GOT3 (cell line): ENCODE data around the gene SYNGR3.
"Not testable (repeated sequence)": the region's sequence is repeated elsewhere in the genome, so short reads cannot be mapped to it uniquely, and the experiment has no call there.

ENCODE experiments used
- DNase-seq: peaks from one replicate; lab custom pipeline; 2025; ENCODE audit warnings: mixed read lengths; lab: John Stamatoyannopoulos, UW

The SYNGR3 gene

DNA sequence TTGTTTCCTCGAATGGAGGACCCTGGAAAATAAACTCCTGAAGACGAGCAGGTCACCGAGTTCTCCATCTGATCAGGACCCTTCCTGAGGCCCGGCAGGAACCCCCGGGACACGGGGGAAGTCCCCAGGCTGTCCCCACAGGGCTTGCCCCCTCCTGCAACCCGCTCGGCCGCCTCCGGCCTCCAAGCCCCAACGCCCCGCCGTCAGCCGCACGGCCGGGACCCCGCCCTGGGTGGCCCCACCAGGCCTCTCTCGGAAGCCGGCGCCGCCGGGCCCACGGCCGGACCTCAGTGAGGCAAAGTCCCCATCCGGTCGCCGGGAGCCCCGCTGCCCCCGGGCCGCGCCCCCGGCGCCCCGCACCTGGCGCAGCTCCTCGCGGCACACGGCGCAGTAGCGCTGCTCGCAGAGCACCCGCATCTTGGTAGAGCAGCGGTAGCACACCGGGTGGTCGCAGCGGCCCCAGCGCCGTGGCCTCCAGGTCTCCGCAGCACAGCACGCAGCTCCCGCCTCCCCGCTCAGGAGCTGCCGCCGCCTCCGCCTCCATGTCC lies 19.5 kb downstream of the SYNGR3 start:
- no peak for DNase-seq

- DNase-seq = no peak
Measured at GRCh38 chr16:2009791-2010510, 20.2 kb downstream of the SYNGR3 start, which contains the start of gene ZNF598. Gene ZNF598, minus strand, starts transcription at chr16:2009821.

GRCh38 chr16:2011726-2012125 lies 22.0 kb downstream of the SYNGR3 start:
- DNase-seq = not testable (repeated sequence)

DNA sequence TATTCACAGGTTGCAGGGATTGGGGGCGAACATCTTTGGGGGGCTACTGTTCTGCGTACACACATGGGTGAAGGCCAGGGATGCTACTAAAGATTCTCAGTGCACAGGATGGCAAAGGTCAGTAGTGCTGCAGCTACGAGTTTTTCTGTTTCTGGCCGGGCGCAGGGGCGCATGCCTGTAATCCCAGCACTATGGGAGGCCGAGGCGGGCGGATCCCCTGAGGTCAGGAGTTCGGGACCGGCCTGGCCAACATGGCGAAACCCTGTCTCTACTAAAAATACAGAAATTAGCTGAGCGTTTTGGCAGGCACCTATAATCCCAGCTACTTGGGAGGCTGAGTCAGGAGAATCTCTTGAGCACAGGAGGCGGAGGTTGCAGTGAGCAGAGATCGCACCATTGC lies 23.8 kb downstream of the SYNGR3 start:
- DNase-seq = no peak

DNA sequence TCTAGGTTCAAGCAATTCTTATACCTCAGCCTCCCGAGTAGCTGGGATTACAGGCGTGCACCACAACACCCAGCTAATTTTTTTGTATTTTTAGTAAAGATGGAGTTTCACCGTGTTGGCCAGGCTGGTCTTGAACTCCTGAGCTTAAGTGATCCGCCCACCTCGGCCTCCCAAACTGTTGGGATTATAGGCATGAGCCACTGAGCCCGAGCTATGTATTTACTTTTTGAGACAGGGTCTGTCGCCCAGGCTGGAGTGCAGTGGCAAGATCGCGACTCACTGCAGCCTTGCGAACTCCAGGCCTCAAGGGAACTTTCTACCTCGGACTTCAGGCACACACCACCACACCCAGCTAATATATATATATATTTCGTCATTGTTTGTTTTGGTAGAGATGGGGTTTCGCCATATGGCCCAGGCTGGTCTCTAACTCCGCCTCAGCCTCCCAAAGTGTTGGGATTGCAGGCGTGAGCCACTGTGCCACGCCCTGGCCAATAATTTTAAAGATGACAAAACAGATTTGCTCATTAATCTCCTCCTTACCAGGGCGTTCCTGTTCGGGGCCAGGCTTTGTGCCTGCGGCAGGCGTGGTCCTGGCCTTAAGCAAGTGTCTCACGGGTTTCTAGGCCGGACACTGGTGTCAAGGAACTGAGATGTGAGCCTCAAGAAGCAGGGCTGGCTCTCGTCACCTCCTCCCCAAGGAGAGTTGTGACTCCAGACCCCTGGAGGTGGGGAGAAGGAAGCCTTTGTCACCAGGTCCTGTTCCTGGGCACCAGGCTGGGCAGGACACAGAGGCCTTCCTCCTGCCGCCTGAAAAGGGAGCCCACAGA lies 25.6 kb downstream of the SYNGR3 start:
- DNase-seq = no peak

DNA sequence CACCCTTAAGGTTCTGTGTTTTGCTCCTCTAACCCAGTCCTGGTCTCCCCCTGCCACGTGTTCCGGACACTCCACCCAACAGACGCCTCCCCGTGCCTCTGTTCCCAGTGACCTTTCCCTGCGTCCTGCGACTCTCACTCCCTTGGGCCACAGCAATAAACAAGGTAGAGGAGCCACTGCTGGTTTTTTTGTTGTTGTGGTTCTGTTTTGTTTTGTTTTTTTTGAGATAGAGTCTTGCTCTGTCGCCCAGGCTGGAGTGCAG lies 26.1 kb downstream of the SYNGR3 start:
- no peak for DNase-seq

DNA sequence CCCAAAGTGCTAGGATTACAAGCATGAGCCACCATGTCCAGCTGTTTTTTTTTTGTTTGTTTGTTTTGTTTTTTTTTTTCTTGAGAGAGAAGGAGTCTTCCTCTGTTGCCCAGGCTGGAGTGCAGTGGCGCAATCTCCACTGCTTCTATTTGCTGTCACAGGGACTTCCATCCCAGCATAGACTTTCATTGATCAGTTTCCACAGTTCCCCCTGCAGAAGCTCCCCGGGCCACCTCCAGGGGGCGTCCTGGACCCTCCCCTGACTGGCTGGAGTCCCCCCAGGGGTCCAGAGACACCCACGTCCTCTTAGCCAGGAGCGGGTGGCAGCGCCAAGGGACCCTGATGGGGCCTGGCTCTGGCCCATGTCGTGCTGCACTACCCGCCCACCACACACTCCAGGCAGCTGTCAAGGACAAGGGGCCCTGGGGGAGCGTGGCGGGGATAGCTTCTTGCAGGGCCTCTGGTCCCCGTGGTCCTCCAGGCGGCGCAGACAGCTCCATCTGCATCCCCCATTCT lies 26.7 kb downstream of the SYNGR3 start:
- DNase-seq = no peak

DNA sequence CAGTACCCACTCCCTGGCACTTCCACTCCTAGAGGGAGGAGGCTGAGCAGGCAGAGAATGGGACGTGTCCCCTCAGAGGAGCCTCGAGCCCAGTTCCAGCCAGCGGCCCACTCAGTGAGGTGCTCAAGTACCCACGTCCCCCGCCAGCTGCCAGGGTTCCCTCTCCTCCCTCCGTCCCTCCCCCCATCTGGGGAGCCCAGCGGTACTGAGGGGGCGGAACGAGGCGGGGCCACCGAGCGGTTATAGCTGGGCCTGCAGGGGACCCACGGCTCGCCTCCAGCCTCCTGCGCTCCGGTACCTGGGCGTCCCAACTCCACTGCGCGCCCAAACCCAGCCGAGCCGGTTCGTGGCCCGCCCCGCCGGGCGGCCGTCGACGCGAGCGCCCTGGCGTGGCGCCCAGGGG lies 29.7 kb downstream of the SYNGR3 start, which contains the start of gene NPW:
Gene NPW (plus strand): TSS at position 268 of the 403 bp plus-strand sequence.
- no peak for DNase-seq

DNA sequence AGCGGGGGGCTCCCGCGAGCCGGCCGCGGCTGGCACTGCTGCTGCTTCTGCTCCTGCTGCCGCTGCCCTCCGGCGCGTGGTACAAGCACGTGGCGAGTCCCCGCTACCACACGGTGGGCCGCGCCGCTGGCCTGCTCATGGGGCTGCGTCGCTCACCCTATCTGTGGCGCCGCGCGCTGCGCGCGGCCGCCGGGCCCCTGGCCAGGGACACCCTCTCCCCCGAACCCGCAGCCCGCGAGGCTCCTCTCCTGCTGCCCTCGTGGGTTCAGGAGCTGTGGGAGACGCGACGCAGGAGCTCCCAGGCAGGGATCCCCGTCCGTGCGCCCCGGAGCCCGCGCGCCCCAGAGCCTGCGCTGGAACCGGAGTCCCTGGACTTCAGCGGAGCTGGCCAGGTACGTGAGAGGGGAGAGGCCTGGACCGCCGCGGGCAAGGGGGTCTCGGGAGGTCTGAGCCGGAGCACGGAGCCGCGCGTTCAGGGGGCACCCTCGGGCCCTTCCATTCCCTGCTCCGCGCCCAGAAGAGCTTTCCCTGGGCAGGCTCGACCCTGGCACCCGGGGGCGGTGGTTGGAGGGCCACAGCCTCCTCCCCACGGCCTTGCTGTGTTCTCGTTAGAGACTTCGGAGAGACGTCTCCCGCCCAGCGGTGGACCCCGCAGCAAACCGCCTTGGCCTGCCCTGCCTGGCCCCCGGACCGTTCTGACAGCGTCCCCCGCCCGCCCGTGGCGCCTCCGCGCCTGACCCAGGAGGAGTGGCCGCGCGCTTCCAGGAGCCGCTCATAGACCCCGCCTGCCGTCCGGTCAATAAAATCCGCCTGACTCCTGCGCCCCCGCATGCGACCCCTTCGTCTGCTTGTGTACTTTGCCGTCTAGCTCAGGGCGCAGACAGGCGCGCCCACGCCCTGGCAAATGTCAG lies 30.4 kb downstream of the SYNGR3 start:
- no peak for DNase-seq

GRCh38 chr16:2022723-2023091 lies 32.9 kb downstream of the SYNGR3 start:
- DNase-seq = no peak

DNA sequence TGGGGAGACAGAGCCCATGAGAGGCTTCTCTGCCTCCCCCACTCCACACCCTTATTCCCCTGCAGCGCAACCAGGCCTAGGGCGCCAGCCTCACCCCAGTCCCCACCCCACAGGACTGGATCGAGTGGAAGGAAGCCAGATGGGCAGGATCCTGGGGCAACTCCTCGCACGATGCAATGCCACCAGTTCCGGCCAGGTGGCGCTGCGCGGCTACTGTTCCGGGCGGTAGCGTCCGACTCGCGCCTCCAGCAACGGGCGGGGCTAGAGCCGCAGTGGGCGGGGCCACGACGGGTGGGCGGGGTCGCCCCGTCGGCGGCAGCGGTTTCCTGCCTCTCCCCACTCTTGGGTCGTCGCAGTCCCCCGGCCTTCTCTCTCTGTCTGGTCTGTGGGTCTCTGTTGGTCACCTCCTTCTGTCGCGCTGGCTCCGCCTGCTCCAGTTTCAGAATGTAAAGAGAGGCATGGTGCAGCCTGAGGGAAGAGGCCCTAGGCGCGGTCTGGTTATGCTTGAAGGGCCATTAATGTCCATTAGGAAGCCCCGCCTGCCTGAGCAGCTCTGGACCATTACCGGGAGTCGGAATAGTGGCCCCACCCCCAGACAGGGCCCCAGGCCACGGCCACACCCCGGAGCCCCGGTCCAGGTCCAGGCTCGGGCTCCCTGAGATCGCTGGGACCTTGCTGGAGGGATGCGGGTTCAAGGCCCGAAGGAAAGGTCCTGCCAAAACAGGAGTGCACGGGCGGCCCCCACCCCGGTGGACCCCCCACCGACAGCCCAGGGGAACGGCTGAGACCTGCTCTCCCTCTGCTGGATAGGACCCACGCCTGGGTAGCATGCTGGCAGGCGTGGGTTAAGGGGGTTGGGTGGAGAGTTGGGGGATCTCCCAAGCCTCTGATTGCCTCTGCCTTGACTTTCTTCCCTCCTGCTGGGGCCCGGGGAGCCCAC lies 33.6 kb downstream of the SYNGR3 start:
- peak; percentile 70 for DNase-seq

GRCh38 chr16:2024032-2024420 lies 34.3 kb downstream of the SYNGR3 start:
- no peak for DNase-seq

GRCh38 chr16:2025251-2025650 lies 35.5 kb downstream of the SYNGR3 start:
- no peak for DNase-seq

- no peak for DNase-seq
Measured at GRCh38 chr16:2025878-2026460, 36.2 kb downstream of the SYNGR3 start.

- DNase-seq = no peak
Measured at GRCh38 chr16:2026461-2027023, 36.8 kb downstream of the SYNGR3 start, which contains the start of gene NHERF2. Gene NHERF2, plus strand, starts transcription at chr16:2026902. Its CDS starts 104 bp downstream, at chr16:2027006.

DNA sequence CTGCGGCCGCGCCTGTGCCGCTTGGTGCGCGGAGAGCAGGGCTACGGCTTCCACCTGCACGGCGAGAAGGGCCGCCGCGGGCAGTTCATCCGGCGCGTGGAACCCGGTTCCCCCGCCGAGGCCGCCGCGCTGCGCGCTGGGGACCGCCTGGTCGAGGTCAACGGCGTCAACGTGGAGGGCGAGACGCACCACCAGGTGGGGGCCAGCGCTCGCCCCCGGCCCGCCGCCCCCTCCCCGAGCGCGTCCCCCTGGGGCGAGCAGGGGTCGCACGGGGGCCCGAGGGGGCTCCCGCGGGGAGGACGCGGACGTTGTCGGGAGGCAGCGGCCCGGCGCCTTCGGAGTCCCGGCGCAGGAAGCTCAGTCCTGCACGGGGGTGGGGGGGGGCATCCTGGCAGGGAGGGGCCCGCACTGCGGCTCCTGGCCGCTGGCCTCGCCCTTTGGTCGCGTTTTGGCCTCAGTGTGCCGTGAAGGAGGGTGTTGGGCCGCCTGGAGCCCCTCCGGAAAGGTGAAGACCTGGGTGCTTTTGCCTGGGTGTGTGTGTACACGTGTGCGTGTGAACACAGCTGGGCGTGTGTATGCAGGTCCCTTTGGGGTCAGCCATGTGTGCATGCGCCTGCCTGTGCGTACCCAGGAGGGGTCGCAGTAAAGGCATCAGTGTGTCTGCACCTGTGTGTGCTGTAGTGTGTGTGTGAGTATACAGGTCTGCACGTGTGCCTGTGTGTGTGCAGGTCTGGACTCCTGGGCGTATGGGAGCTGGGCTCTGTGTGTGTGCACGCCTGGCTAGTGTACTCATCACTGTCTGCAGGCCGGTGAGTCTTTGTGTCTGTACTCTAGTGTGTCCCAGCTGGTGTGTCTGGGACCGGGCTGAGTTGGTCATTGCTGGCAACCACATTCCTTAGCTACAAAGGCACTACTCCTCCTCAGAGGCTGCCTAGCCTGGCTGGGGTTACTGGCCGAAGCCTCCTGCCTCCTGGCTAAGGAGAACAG lies 37.5 kb downstream of the SYNGR3 start:
- no peak for DNase-seq

- DNase-seq = no peak
Measured at GRCh38 chr16:2028146-2028545, 38.4 kb downstream of the SYNGR3 start.

GRCh38 chr16:2028620-2029220 lies 39.0 kb downstream of the SYNGR3 start:
- DNase-seq = no peak
